ENCODE measurements around the gene BRS3. TPM values are rescaled to one million over a fixed set of nuclear protein-coding genes. Genes with fewer than 3 reads are reported as not detected.

Gene BRS3
- total RNA-seq, 1 donor: not detected

DNA sequence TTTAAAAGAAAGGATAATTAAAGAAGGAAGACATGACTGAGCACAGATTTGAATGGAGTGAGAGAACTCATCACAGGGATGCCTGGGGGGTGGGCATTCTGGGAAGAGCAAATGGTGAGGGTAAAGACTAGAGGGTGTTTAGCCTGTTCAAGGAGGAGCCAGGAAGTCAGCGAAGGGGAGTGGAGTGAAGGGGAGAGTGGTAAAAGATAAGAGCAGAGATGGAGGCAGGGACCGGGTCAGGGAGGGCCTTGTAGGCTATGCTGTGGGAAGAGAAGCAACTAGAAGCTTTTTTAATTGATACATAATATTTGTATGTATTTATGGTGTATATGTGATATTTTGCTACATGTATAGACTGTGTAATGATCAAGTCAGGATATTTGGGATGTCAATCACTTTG, 42.0 kb downstream of the BRS3 start:
- H3K4me2 ChIP-seq (ENCODE audit: insufficient read depth, low read length): no peak overlapping the region
- no peaks in the 10 kb centered on the region for H3K4me1 ChIP-seq (ENCODE audit: insufficient read depth, low read length)
- no peak for DNase-seq (ENCODE audit: insufficient read length, low spot score, missing footprints)
- H3K4me3 ChIP-seq (ENCODE audit: insufficient read depth, low read length): no peak overlapping the region
- no peak overlapping the region for H2AFZ ChIP-seq (ENCODE audit: low read length)
- no peaks in the 10 kb centered on the region for H4K20me1 ChIP-seq (ENCODE audit: insufficient read depth, low read length)
- peaks cover 5% of the 10 kb centered on the region for H3K27me3 ChIP-seq (ENCODE audit: insufficient read depth, low read length)
- TF ChIP-seq, protein P1, sequence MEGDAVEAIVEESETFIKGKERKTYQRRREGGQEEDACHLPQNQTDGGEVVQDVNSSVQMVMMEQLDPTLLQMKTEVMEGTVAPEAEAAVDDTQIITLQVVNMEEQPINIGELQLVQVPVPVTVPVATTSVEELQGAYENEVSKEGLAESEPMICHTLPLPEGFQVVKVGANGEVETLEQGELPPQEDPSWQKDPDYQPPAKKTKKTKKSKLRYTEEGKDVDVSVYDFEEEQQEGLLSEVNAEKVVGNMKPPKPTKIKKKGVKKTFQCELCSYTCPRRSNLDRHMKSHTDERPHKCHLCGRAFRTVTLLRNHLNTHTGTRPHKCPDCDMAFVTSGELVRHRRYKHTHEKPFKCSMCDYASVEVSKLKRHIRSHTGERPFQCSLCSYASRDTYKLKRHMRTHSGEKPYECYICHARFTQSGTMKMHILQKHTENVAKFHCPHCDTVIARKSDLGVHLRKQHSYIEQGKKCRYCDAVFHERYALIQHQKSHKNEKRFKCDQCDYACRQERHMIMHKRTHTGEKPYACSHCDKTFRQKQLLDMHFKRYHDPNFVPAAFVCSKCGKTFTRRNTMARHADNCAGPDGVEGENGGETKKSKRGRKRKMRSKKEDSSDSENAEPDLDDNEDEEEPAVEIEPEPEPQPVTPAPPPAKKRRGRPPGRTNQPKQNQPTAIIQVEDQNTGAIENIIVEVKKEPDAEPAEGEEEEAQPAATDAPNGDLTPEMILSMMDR (IDR thresholded peaks at IDR 0.05; ENCODE audit: extremely low read depth, low read depth, low read length): no peak
- no peaks in the 10 kb centered on the region for H3K9me3 ChIP-seq (ENCODE audit: low read depth, low read length)
- H3K36me3 ChIP-seq (ENCODE audit: insufficient read depth, low read length): no peaks in the 10 kb centered on the region
- H3K27ac ChIP-seq (ENCODE audit: low read depth, low read length): no peak overlapping the region
- H3K79me2 ChIP-seq (ENCODE audit: insufficient read depth, low read length): no peaks in the 10 kb centered on the region

- Histone ChIP-seq H3K4me1 (ENCODE audit: insufficient read depth, low read length) (no peaks in the 10 kb centered on the region), H3K27ac (ENCODE audit: low read depth, low read length) (no peak within 1 kb of the TSS), H3K4me2 (ENCODE audit: insufficient read depth, low read length) (no peak within 1 kb of the TSS), H3K79me2 (ENCODE audit: insufficient read depth, low read length) (no peaks in the 10 kb centered on the region), H3K27me3 (ENCODE audit: insufficient read depth, low read length) (peaks cover 11% of the 10 kb centered on the region), H3K36me3 (ENCODE audit: insufficient read depth, low read length) (no peaks in the 10 kb centered on the region), H3K9me3 (ENCODE audit: low read depth, low read length) (no peaks in the 10 kb centered on the region), H2AFZ (ENCODE audit: low read length) (no peak within 1 kb of the TSS), H3K4me3 (ENCODE audit: insufficient read depth, low read length) (no peak within 1 kb of the TSS), H4K20me1 (ENCODE audit: insufficient read depth, low read length) (no peaks in the 10 kb centered on the region)
- TF ChIP-seq, protein P1 (IDR thresholded peaks at IDR 0.05; ENCODE audit: extremely low read depth, low read depth, low read length): no peak
- DNase-seq (ENCODE audit: insufficient read length, low spot score, missing footprints): no peak
Observed at GRCh38 chrX:136531951-136532350, 44.2 kb downstream of the BRS3 start, which contains the start of gene VGLL1. Gene VGLL1 (plus strand): TSS chrX:136532215. CDS start chrX:136536021, 3,806 bp downstream.

DNA sequence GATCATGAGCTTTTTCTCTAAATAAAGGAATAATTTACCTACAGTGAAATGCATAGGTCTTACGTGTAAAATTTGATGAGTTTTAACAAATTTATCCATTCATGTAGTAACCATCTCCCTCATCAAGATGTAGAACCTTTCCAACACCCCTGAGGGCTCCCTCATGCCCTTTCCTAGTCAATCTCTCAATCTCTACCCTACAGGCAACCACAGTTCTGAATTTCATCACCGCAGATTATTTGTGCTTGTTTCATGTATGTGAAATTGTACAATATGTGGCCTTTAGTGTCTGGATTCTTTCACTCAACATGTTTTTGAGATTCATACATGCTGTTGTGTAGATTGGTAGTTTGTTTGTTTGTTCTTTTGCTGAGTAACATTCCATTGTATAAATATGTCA, 46.4 kb downstream of the BRS3 start:
- no peaks in the 10 kb centered on the region for H3K9me3 ChIP-seq (ENCODE audit: low read depth, low read length)
- no peak for DNase-seq (ENCODE audit: insufficient read length, low spot score, missing footprints)
- H3K27me3 ChIP-seq (ENCODE audit: insufficient read depth, low read length): peaks cover 5% of the 10 kb centered on the region
- no peak overlapping the region for H3K27ac ChIP-seq (ENCODE audit: low read depth, low read length)
- TF ChIP-seq, protein P1 (IDR thresholded peaks at IDR 0.05; ENCODE audit: extremely low read depth, low read depth, low read length): no peak
- H2AFZ ChIP-seq (ENCODE audit: low read length): no peak overlapping the region
- H3K79me2 ChIP-seq (ENCODE audit: insufficient read depth, low read length): no peaks in the 10 kb centered on the region
- H3K4me1 ChIP-seq (ENCODE audit: insufficient read depth, low read length): no peaks in the 10 kb centered on the region
- no peak overlapping the region for H3K4me2 ChIP-seq (ENCODE audit: insufficient read depth, low read length)
- H3K4me3 ChIP-seq (ENCODE audit: insufficient read depth, low read length): no peak overlapping the region
- no peaks in the 10 kb centered on the region for H4K20me1 ChIP-seq (ENCODE audit: insufficient read depth, low read length)
- H3K36me3 ChIP-seq (ENCODE audit: insufficient read depth, low read length): no peaks in the 10 kb centered on the region

DNA sequence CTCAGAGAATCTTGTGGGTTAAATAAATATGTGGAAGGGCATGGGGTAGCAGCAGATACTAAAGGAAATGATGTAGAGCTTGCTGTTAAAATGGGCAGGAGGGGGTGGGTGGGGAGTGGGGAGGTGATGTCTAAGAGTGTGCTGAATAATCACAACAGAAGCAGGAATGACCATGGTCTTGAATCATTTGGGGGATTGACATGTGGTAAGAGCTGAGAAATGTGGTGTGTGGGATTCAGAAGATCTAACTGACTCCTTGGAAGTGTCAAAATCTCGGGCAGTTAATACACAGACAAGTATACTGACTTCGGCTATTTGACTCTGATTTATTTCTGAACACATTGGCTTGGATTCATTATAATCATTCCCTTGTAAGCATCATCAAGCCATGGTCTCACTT, 51.1 kb downstream of the BRS3 start:
- no peaks in the 10 kb centered on the region for H3K79me2 ChIP-seq (ENCODE audit: insufficient read depth, low read length)
- H4K20me1 ChIP-seq (ENCODE audit: insufficient read depth, low read length): no peaks in the 10 kb centered on the region
- no peak overlapping the region for H2AFZ ChIP-seq (ENCODE audit: low read length)
- no peak for DNase-seq (ENCODE audit: insufficient read length, low spot score, missing footprints)
- no peak overlapping the region for H3K27ac ChIP-seq (ENCODE audit: low read depth, low read length)
- TF ChIP-seq, protein P1 (IDR thresholded peaks at IDR 0.05; ENCODE audit: extremely low read depth, low read depth, low read length): no peak
- H3K4me1 ChIP-seq (ENCODE audit: insufficient read depth, low read length): no peaks in the 10 kb centered on the region
- H3K27me3 ChIP-seq (ENCODE audit: insufficient read depth, low read length): peaks cover 6% of the 10 kb centered on the region
- H3K4me2 ChIP-seq (ENCODE audit: insufficient read depth, low read length): no peak overlapping the region
- no peak overlapping the region for H3K4me3 ChIP-seq (ENCODE audit: insufficient read depth, low read length)
- H3K9me3 ChIP-seq (ENCODE audit: low read depth, low read length): no peaks in the 10 kb centered on the region
- no peaks in the 10 kb centered on the region for H3K36me3 ChIP-seq (ENCODE audit: insufficient read depth, low read length)
